Measurements from ENCODE around the gene TTLL13.

DNA sequence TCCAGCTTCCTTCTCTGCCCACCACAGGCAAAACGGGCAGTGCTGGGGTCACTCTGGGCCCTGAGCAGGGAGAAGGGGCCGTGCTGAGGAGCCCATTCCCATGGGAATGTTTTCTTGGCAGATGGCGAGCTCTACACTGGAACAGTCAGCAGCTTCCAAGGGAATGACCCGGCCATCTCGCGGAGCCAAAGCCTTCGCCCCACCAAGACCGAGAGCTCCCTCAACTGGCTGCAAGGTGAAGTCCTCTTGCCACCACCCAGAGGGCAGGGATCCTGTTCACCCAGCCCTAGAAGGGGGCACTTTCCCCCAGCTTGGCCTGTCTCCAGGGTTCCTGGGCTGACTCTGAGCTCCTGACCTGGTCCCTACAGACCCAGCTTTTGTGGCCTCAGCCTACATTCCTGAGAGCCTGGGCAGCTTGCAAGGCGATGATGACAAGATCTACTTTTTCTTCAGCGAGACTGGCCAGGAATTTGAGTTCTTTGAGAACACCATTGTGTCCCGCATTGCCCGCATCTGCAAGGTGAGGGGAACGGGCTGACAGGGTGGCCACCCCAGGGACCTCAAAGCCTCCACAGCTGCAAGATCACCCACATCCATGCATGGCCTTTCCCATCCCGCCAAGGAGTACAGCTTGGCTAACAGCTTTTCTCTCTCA is 28.0 kb upstream of the TTLL13 start:
- TF ChIP-seq, protein P1, sequence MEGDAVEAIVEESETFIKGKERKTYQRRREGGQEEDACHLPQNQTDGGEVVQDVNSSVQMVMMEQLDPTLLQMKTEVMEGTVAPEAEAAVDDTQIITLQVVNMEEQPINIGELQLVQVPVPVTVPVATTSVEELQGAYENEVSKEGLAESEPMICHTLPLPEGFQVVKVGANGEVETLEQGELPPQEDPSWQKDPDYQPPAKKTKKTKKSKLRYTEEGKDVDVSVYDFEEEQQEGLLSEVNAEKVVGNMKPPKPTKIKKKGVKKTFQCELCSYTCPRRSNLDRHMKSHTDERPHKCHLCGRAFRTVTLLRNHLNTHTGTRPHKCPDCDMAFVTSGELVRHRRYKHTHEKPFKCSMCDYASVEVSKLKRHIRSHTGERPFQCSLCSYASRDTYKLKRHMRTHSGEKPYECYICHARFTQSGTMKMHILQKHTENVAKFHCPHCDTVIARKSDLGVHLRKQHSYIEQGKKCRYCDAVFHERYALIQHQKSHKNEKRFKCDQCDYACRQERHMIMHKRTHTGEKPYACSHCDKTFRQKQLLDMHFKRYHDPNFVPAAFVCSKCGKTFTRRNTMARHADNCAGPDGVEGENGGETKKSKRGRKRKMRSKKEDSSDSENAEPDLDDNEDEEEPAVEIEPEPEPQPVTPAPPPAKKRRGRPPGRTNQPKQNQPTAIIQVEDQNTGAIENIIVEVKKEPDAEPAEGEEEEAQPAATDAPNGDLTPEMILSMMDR (IDR thresholded peaks at IDR 0.05), result no peak; the same call in 1 of the 2 replicates
- TF ChIP-seq, protein P2, sequence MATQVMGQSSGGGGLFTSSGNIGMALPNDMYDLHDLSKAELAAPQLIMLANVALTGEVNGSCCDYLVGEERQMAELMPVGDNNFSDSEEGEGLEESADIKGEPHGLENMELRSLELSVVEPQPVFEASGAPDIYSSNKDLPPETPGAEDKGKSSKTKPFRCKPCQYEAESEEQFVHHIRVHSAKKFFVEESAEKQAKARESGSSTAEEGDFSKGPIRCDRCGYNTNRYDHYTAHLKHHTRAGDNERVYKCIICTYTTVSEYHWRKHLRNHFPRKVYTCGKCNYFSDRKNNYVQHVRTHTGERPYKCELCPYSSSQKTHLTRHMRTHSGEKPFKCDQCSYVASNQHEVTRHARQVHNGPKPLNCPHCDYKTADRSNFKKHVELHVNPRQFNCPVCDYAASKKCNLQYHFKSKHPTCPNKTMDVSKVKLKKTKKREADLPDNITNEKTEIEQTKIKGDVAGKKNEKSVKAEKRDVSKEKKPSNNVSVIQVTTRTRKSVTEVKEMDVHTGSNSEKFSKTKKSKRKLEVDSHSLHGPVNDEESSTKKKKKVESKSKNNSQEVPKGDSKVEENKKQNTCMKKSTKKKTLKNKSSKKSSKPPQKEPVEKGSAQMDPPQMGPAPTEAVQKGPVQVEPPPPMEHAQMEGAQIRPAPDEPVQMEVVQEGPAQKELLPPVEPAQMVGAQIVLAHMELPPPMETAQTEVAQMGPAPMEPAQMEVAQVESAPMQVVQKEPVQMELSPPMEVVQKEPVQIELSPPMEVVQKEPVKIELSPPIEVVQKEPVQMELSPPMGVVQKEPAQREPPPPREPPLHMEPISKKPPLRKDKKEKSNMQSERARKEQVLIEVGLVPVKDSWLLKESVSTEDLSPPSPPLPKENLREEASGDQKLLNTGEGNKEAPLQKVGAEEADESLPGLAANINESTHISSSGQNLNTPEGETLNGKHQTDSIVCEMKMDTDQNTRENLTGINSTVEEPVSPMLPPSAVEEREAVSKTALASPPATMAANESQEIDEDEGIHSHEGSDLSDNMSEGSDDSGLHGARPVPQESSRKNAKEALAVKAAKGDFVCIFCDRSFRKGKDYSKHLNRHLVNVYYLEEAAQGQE (IDR thresholded peaks at IDR 0.05; ENCODE audit: insufficient read depth in 1 of 2, low read depth in 2 of 2, low read length in 1 of 2), result no peak
